ENCODE data around the gene STIM1.

Gene STIM1

GRCh38 chr11:3954448-3955298 is 99.2 kb downstream of the STIM1 start:
- no peak for DNase-seq

GRCh38 chr11:3955299-3955665 is 99.8 kb downstream of the STIM1 start:
- DNase-seq: no peak

- DNase-seq: no peak
Measured at GRCh38 chr11:3956038-3956437, 100.6 kb downstream of the STIM1 start.

DNA sequence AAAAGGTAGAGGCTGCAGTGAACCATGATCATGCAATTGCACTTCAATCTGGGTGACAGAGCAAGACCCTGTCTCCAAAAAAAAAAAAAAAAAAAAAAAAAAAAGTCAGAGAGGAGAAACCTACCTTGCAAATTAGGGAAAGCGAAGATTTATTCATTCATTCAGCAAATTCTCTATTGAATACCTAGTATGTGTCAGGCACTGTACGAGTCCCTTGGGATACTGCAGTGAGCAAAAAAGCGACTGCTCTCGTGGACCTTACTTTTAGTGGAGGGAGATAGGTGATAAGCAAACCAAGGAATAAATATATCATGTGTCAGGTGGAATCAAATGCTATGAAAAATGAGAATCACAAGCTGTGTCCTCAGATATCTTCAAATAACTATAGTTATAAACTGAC is 101.3 kb downstream of the STIM1 start:
- DNase-seq: no peak

DNA sequence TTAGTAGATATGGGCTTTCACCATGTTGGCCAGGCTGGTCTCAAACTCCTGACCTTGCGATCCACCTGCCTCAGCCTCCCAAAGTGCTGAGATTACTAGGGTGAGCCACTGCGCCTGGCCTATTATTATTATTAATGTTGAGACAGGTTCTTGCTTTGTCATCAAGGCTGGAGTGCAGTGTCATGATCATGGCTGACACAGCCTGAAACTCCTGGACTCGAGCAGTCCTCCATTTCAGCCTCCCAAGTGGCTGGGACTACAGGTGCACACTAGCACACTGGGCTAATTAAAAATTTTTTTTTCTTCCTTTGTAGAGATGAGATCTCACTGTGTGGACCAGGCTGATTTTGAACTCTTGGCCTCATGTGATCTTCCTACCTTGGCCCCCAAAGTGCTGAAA is 102.0 kb downstream of the STIM1 start:
- DNase-seq: no peak

- DNase-seq: no peak
Measured at GRCh38 chr11:3958281-3958680, 102.8 kb downstream of the STIM1 start.

DNA sequence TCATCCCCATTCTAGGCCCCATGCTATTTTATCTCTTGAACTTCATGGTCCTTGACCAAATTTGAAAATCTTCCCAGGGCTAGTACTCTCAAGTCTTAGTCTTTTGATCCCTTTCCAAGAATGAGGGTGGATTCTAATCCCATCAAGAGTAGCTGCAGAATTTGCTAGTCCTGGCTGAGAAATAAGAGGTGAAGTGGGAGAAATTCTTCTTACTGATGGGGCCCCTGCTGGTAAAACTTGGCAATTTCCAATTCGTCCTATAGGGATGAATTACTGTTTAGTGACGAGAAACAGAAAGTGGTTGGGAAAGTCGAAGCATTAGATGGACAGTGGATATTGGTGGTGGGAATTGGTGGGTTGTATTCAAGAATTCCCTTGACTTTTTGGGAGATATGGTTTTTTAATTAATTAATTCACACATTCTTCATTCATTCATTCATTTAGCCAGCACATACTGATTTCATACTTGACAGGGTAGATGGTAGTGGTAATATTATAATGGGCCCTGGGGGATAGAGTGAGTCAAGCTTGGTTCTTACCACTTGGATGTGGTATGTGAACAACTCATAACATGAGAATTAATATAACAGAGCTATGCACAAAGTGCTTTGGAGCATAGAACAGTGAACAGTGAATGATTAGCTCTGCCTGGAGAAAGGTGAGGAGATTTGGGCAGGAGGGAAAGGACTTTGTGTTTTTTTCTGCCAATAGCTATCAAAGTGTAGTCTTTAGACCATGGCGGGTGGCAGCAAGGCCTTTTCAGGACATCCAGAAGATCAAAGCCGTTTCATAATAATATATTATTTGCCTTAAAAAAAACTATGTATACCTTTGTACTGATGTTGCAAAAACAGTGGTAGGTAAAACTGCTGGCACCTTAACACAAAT is 103.8 kb downstream of the STIM1 start:
- no peak for DNase-seq

DNA sequence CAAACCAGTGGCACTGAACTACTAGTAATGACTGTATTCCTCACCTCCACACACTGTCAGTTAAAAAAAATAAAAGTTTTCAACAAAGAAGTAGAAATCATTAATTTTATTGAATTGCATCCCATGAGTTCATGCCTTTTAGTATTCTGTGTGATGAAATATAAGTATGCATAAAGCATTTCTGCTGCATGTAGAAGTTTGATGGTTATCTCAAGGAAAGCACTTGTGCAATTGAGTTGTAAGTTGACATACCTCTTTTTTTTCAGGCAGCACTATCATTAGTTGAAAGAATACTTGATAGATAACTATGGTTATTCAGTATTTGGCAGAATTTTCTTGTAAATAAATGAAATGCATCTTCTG is 104.4 kb downstream of the STIM1 start:
- no peak for DNase-seq

DNA sequence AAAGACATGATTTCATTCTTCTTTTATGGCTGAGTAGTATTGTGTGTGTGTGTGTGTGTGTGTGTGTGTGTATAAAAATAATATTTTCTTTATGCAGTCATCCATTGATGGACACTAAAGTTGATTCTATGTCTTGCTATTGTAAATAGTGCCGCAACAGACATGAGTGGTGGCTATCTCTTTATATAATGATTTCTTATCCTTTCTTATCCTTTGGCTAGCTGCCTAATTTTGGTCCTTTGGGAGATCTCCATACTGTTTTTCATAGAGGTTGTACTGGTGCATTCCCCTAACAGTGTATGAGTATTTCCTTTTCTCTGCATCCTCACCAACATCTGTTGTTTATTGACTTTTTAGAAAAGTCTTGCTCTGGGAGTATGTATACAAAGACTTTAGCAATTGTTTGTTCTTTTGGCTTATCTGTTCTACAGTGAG is 107.0 kb downstream of the STIM1 start:
- DNase-seq: no peak

DNA sequence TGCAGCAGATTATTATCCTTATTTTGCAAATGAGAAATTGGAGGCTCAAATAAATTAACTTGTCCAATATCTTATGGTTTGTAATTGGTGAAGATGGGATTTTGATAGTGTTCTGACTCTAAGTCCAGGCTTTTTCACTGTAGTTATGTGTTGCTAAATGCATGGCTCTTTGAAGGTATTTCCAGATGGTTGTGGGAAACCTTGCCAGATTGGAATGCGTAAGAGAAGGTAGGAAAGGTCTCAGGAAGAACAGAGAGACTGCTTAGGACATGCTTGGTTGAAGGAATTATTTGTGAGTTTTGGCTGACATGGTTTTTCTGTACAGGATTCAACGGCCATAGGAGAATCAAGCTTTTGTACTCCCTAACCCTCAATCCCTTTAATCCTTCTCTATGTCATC is 108.6 kb downstream of the STIM1 start:
- DNase-seq: no peak

- no peak for DNase-seq
Measured at GRCh38 chr11:3964935-3965604, 109.6 kb downstream of the STIM1 start.

- DNase-seq: no peak
Measured at GRCh38 chr11:3967695-3968094, 112.2 kb downstream of the STIM1 start.

- no peak for DNase-seq
Measured at GRCh38 chr11:3969200-3969599, 113.7 kb downstream of the STIM1 start.

GRCh38 chr11:3969613-3970012 is 114.1 kb downstream of the STIM1 start:
- DNase-seq: no peak

DNA sequence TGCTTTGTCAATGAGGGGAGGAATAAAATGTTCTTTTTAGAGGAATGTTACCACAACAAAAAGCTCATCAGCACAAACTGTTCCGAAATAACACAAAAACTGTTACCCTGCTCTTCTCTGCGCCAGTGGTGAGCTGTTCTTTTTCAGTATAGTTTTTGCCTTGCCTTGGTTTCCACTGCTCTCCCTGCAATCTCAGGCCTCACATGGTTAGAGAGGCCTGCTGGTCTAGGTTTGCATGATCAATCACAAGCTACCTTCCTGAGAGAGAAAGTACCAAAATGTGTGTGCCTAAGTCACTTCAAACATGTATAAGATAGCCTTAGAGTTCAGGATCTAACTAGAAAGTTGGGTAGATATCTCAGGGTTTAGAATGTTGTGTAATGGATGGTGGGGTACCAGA is 114.6 kb downstream of the STIM1 start:
- DNase-seq: no peak

- no peak for DNase-seq
Measured at GRCh38 chr11:3971756-3972404, 116.4 kb downstream of the STIM1 start.

DNA sequence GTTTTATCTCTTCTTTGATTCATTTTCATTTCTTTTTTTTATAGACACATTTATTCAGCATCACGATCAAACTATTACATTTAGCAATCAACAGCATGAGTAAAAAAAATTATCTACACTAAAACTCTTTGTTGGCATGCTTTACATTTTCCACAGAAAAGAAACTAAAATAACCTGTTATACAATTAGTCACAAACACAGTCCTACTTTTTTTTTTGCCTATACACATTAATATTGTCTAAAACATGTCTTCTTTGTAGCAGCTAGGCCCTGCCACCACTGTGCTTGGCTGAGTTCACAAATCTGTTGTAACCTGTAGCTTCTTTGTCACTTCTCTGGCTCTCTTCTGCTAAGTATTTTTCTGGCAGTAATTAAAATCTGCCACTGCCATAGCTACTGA is 117.0 kb downstream of the STIM1 start:
- DNase-seq: no peak

DNA sequence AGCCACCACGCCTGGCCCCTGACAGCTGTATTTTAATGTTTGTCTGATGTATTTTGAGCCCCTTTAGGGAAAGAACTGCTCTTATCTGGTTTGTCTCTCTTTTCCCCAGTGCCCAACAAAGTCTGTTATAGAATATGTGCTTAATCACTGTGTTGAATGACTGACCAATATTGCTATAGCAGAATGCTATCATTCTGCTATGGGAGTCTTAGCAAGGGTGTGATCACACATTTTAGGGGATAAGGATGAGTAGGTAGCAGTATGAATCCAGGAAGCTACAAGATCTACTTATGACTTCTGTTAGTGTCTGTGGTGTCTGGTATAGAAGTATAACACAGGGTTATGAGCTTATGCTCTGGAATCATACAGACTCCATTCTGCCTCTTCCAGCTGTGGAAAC is 121.6 kb downstream of the STIM1 start:
- DNase-seq: no peak

DNA sequence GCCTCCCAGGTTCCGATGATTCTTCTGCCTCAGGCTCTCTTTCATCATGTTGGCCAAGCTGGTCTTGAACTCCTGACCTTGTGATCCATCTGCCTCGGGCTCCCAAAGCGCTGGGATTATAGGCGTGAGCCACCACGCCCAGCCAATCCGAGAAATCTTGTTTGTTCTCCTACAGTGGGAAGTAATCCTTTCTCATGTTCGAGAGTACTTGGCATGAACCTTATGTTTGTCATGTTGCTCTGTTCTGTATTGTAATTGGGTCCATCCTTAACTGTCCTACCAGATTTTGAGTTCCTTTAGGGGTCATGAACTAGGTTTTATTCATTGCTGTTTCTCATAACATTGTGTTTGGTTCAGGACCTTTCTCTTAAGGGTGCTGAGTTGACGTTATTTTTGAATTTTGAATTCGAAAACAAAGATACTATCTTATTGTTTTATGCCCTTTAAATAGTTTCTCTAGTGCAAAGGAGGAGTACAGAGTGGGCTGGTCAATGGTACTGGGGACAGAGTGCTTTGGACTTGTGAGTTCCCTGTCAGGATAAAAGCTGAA is 125.7 kb downstream of the STIM1 start:
- DNase-seq: no peak

DNA sequence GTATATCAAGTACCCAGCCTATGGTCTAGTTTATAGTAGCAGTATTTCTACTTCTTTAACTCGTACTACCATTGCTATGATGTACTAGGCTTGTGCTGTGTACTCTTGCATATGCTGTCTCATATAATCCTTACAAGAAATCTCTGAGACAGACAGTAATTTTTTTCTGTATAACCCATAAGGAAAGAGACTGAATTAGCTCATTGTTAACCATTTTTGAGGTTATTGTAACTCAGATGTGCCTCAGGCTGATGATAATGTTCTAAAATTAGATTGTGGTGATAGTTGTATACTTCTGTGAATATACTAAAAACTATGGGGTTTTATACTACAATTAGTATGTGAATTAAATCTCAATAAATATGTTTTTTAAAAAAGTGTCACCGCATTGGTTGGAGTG is 127.0 kb downstream of the STIM1 start:
- DNase-seq: no peak

- no peak for DNase-seq
Measured at GRCh38 chr11:3983101-3983500, 127.6 kb downstream of the STIM1 start.

DNA sequence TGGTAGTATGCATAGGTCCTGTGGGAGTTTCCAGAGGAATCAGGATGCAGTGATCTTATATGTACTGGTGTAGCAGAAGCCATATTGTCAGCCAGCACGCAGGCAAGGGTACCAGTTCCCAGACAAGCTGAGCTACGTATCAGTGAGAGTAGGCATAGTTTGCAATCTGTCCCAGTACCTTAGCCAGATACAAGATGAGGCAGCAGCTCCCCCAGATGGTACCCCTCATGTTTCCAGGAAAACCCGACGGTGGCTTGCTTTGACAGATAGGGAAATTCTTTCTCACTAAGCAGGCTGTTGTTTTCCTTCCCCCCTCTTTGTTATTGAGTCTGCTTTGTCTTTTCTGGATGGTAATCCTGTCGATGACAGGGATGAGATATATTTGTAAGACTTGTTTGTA is 129.4 kb downstream of the STIM1 start:
- DNase-seq: no peak

- DNase-seq: no peak
Measured at GRCh38 chr11:3985631-3986030, 130.2 kb downstream of the STIM1 start.
